HG03378 (cell line): ENCODE measurements around the gene FAM163B.

Experiments
- ATAC-seq: cut with Tn5 transposase; IDR thresholded peaks from one replicate; pipeline ENCODE4 v1.9.1; 2021; ENCODE audit warnings: mild to moderate bottlenecking, moderate library complexity; ENCODE audit not compliant: unreplicated experiment

FAM163B gene

DNA sequence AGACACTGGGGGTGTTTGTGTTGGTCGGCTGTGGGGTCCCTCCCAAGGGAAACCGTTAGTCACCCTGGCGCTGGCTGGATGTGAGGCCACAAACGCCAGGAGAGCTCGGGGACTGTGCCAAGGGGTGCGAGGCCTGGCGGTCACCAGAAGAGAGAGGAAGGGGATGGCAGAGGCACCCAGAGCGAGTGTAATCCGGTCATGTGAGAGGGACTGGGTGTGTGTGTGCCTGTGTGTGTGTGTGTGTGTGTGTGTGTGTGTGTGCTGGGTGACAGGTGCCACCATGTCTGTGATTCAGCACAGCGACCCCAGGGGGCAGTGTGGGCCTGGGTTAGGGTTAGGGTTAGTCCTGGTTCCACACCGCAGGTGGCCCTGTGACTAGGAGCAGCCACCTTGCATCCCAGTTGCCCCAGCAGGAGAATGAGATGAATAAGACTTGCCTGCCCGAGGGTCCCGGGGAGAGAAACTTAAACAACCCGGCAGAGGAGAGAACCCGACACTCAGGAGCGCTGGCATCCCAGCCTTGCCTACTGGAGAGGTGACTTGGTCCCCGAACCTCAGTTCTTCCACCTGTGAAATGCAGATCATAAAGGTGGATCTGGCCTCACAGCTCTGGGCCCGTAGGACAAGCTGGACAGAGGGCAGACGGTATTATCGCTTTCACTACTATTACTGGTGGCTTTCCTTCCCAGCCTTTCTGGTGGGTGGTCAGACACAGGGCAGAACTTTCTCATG is 76.1 kb downstream of the FAM163B start:
- ATAC-seq: no peak

DNA sequence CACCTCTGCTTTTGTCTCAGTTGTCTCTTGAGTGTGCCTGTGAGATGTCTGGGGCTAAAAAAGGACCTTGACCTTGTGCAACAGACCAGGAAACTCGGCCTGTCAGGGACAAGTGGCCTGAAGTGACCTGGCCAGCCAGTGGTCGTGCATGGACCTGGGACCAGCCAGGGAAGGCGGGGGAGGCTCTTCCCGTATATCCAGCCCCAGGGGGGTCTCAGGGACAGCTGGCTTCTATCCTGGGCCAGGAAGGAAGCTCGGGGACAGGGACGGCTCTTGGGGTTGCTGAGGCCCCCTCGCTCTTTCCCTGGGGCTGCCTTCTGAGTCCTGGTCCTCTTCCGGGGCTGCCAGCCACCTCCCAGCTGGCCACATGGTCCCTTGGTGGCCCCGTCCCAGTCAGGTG is 77.9 kb downstream of the FAM163B start:
- ATAC-seq: no peak

- ATAC-seq: no peak
Measured at GRCh38 chr9:133529874-133530273, 79.3 kb downstream of the FAM163B start.

DNA sequence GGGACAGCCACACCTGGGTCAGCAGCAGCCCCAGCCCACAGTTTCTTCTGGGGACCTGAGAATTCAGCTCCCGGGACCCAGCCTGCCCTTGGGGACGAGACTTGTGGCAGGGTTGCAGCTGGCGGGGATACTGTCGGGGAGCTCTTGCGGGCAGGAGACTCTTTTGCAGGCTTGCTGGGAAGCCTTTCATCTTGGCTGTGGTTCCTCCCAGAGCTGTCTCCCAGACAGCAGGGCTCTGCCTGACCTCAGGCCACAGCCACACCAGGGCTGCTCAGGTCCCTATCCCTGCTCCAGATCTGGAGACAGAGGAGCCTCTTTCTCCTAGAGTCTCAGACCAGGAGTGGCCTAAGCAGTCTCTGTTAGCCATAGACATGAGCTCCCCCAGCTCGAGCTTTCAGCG is 79.7 kb downstream of the FAM163B start:
- ATAC-seq: no peak

DNA sequence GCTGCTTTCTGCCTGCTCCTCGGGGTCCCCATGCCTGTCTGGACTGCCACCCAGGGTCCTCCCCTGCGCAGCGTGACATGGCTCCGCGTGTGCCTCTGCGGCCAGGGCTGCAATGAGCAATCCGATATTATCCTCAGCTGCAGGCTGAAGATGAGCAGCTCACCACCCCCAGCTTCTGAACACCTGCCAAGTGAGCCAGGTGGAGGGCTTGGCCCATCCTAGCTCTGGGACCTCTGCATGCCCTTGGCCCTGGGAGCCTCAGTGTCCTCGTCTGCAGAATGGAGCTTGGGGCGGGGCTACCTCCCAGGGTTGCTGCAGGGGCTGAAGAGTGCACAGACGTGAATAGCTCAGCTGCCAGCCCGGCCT is 80.3 kb downstream of the FAM163B start:
- no peak for ATAC-seq

- ATAC-seq: no peak
Measured at GRCh38 chr9:133528001-133528875, 81.0 kb downstream of the FAM163B start.

- ATAC-seq: no peak
Measured at GRCh38 chr9:133527444-133527920, 81.7 kb downstream of the FAM163B start.
